NCI-H524 treated with DMSO at 0.1 percent for 48 hours (cell line): ENCODE data around the gene TRRAP.

ENCODE experiments used
- DNase-seq: peaks from one replicate; lab custom pipeline; 2025; lab: John Stamatoyannopoulos, UW

TRRAP gene

GRCh38 chr7:99061001-99061776 lies 182.9 kb downstream of the TRRAP start:
- no peak for DNase-seq
